HCT116 (cell line): ENCODE data around the gene CALU. TPM values are rescaled to one million over a fixed set of nuclear protein-coding genes. Genes with fewer than 3 reads are reported as not detected.

Source experiments
- ATAC-seq: fragments of 200-7000 bp; cut with Tn5 transposase; 2 replicates; pipeline ENCODE4 v1.9.1; 2020; ENCODE audit warnings: mild to moderate bottlenecking, moderate library complexity
- BruUV-seq: library from RNA; stranded (reverse); fragments of 400-500 nt; replicated peaks from 2 replicates; lab custom pipeline; 2021; lab: Mats Ljungman, UMichigan
- CTCF ChIA-PET: fragments of 300-600 bp; sonication (Branson Sonifier 250); formaldehyde crosslinking; loops from one replicate; lab custom pipeline; 2021; ENCODE audit warnings: antibody characterized with exemption; lab: Charles Lee
- POLR2A ChIA-PET: fragments of 300-600, 350-600 bp; sonication (Branson Sonifier 250); formaldehyde crosslinking; loops from one replicate; lab custom pipeline; 2021; ENCODE audit warnings: antibody characterized with exemption; lab: Charles Lee
- RAD21 ChIA-PET, 2 experiments: fragments of 300-600 bp; sonication (Branson Sonifier 250); formaldehyde crosslinking; loops; one replicate each; lab custom pipeline; 2023; ENCODE audit warnings: low total read pairs in 2 of 2; ENCODE audit not compliant: uncharacterized antibody in 2 of 2, unreplicated experiment in 2 of 2, low non-redundant PET in 1 of 2; lab: Charles Lee
- DNase-seq: peaks from one replicate; pipeline ENCODE4 v3.0.0-alpha.2; 2010; ENCODE audit warnings: low read depth, low spot score
- H2AFZ ChIP-seq: fragments of 200-600 bp; shearing (Covaris generic), sonication (generic); 2 replicates; pipeline ENCODE4 v1.6.1; 2017; ENCODE audit warnings: low read depth, mixed run types, mixed read lengths, antibody characterized with exemption, low read length; ENCODE audit not compliant: poor library complexity, severe bottlenecking
- H3K27ac ChIP-seq: 2 replicates; pipeline ENCODE4 v1.5.1; 2012; ENCODE audit warnings: low read depth, low read length
- H3K27me3 ChIP-seq: fragments of 200-600 bp; sonication (generic); 2 replicates; pipeline ENCODE4 v1.6.1; 2016; ENCODE audit warnings: mixed run types, low read length, mixed read lengths; ENCODE audit not compliant: insufficient read depth
- H3K36me3 ChIP-seq, 2 experiments: fragments of 200-500 bp in 1 of 2; fragments of 200-600 bp in 1 of 2; sonication (Bioruptor generic) in 1 of 2; sonication (generic) in 1 of 2; 2 replicates each; pipeline versions ENCODE4 v1.5.1 to v1.6.1; 2014 to 2016; ENCODE audit warnings: low read length in 2 of 2, inconsistent platforms in 1 of 2, mixed read lengths in 1 of 2, mixed run types in 1 of 2; ENCODE audit not compliant: insufficient read depth in 2 of 2, control insufficient read depth in 1 of 2
- H3K4me1 ChIP-seq, 2 experiments: fragments of 200-600 bp in 1 of 2; sonication (generic) in 1 of 2; 2 replicates each; pipeline versions ENCODE4 v1.5.1 to v1.6.1; 2012 to 2017; ENCODE audit warnings: low read length in 2 of 2, inconsistent platforms in 1 of 2, mild to moderate bottlenecking in 1 of 2, mixed read lengths in 1 of 2, mixed run types in 1 of 2, moderate library complexity in 1 of 2; ENCODE audit not compliant: insufficient read depth in 2 of 2, control insufficient read depth in 1 of 2
- H3K4me2 ChIP-seq: fragments of 200-600 bp; sonication (generic); 2 replicates; pipeline ENCODE4 v1.6.1; 2017; ENCODE audit warnings: mixed run types, low read length, mixed read lengths
- H3K4me3 ChIP-seq, 2 experiments: fragments of 200-600 bp in 1 of 2; sonication (generic) in 1 of 2; replicated peaks in 1 of 2; 2 replicates each; pipeline ENCODE4 v1.5.1; 2011 to 2016; ENCODE audit warnings: low read length in 2 of 2, control low read depth in 1 of 2, low read depth in 1 of 2, mild to moderate bottlenecking in 1 of 2, mixed read lengths in 1 of 2, mixed run types in 1 of 2
- H3K79me2 ChIP-seq: fragments of 200-600 bp; sonication (generic); 2 replicates; pipeline ENCODE4 v1.6.1; 2017; ENCODE audit warnings: mild to moderate bottlenecking, mixed run types, low read length, moderate library complexity, mixed read lengths; ENCODE audit not compliant: insufficient read depth
- H3K9ac ChIP-seq: fragments of 200-600 bp; sonication (generic); 2 replicates; pipeline ENCODE4 v1.6.1; 2016; ENCODE audit warnings: low read length, mixed read lengths
- H3K9me2 ChIP-seq: fragments of 200-600 bp; sonication (generic), shearing (Covaris generic); 2 replicates; pipeline ENCODE4 v1.6.1; 2017; ENCODE audit warnings: mixed run types, mild to moderate bottlenecking, moderate library complexity; ENCODE audit not compliant: insufficient read depth
- H3K9me3 ChIP-seq, 2 experiments: fragments of 200-500 bp in 1 of 2; fragments of 200-600 bp in 1 of 2; sonication (Bioruptor generic) in 1 of 2; sonication (generic) in 1 of 2; 2 replicates each; pipeline ENCODE4 v1.6.1; 2014 to 2017; ENCODE audit warnings: low read length in 2 of 2, mixed read lengths in 2 of 2, inconsistent platforms in 1 of 2, low read depth in 1 of 2, mild to moderate bottlenecking in 1 of 2, mixed run types in 1 of 2, moderate library complexity in 1 of 2; ENCODE audit not compliant: control insufficient read depth in 1 of 2, insufficient read depth in 1 of 2
- H4K20me1 ChIP-seq: fragments of 200-600 bp; sonication (generic), shearing (Covaris generic); 2 replicates; pipeline ENCODE4 v1.6.1; 2017; ENCODE audit warnings: mixed run types, mild to moderate bottlenecking, moderate library complexity; ENCODE audit not compliant: insufficient read depth
- CEBPB ChIP-seq: IDR thresholded peaks from 2 replicates; pipeline ENCODE4 v1.6.1; 2012; ENCODE audit warnings: low read depth
- CTCF ChIP-seq, 3 experiments: fragments of 200-600 bp in 1 of 3; sonication (generic) in 1 of 3; IDR thresholded peaks in 2 of 3; conservative IDR thresholded peaks in 1 of 3; 2 replicates each; pipeline ENCODE4 v1.5.1; 2012 to 2017; ENCODE audit warnings: low read depth in 2 of 3, low read length in 2 of 3, antibody characterized with exemption in 1 of 3, borderline replicate concordance in 1 of 3, control low read depth in 1 of 3, mild to moderate bottlenecking in 1 of 3, mixed read lengths in 1 of 3, mixed run types in 1 of 3, moderate library complexity in 1 of 3; ENCODE audit not compliant: insufficient read depth in 1 of 3
- EGR1 ChIP-seq: IDR thresholded peaks from 2 replicates; pipeline ENCODE4 v1.6.1; 2012; ENCODE audit warnings: low read depth
- POLR2AphosphoS5 ChIP-seq: IDR thresholded peaks from 2 replicates; pipeline ENCODE4 v1.6.1; 2011; ENCODE audit warnings: mild to moderate bottlenecking, low read depth, low read length, moderate library complexity
- RAD21 ChIP-seq: IDR thresholded peaks from 2 replicates; pipeline ENCODE4 v1.6.1; 2012; ENCODE audit warnings: low read depth, mild to moderate bottlenecking
- SIN3A ChIP-seq: IDR thresholded peaks from 2 replicates; pipeline ENCODE4 v1.6.1; 2012; ENCODE audit warnings: low read depth
- SRF ChIP-seq: IDR thresholded peaks from 2 replicates; pipeline ENCODE4 v1.6.1; 2012; ENCODE audit warnings: low read depth
- ZNF274 ChIP-seq: fragments of 200-500 bp; sonication (Bioruptor generic); IDR thresholded peaks from 2 replicates; pipeline ENCODE4 v1.6.1; 2014; ENCODE audit warnings: mild to moderate bottlenecking, low read depth, low read length, inconsistent platforms
- intact Hi-C: fragments of 100-400 bp; cut with micrococcal nuclease; formaldehyde crosslinking; loops from 2 replicates; pipeline ENCODE4 v1.10.0; 2022
- total RNA-seq: library from RNA; stranded (reverse); gene quantifications from one replicate; pipeline ENCODE4 v1.2.1, GENCODE V29; 2021; ENCODE audit not compliant: unreplicated experiment
- TF ChIP-seq, protein P1 (sequence below): IDR thresholded peaks from 2 replicates; pipeline ENCODE4 v1.6.1; 2012
- TF ChIP-seq, protein P2 (sequence below): IDR thresholded peaks from 2 replicates; pipeline ENCODE4 v1.6.1; 2012

The CALU gene
- total RNA-seq, 1 experiment from 2014 or later: 106 TPM

GRCh38 chr7:128804484-128804883 lies 65.3 kb downstream of the CALU start (continued):
- no peak for TF ChIP-seq POLR2AphosphoS5

DNA sequence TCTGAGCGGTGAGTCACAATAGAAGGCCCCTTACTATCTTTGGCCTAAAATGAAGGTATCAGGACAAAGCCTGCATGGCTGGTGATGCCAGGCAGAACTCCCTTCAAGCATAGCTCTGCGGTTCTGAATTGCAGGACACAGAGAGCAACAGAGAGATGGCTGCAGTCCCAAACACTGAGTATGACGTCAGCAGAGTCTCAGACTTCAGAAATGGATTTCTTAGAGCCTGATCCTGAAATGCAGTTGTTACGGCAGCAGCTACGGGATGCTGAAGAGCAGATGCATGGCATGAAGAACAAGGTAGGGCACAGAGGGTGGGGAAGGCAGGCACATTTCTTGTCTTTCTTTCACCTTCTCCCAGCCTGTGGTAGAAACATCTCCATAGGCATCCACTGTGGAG lies 66.1 kb downstream of the CALU start:
- Histone ChIP-seq H3K4me3 (no peak overlapping the region), H4K20me1 (no peaks in the 10 kb centered on the region)
- no peak for TF ChIP-seq CEBPB
- TF ChIP-seq SIN3A: no peak
- TF ChIP-seq ZNF274: no peak
- TF ChIP-seq, protein P1, sequence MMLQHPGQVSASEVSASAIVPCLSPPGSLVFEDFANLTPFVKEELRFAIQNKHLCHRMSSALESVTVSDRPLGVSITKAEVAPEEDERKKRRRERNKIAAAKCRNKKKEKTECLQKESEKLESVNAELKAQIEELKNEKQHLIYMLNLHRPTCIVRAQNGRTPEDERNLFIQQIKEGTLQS: no peak
- TF ChIP-seq, protein P2, sequence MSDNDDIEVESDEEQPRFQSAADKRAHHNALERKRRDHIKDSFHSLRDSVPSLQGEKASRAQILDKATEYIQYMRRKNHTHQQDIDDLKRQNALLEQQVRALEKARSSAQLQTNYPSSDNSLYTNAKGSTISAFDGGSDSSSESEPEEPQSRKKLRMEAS: no peak
- no peak for TF ChIP-seq SRF
- no peak for TF ChIP-seq RAD21
- no peak for TF ChIP-seq CTCF (IDR thresholded peaks at IDR 0.05 in 2 of 3, conservative IDR thresholded peaks at IDR 0.05 in 1 of 3; ENCODE audit: borderline replicate concordance in 1 of 3, insufficient read depth in 1 of 3, low read depth in 2 of 3, low read length in 2 of 3)
- no peak for TF ChIP-seq EGR1
- TF ChIP-seq, all 23 proteins: peak for 0
- ATAC-seq (no peak), DNase-seq (no peak)
- Histone ChIP-seq H3K9ac (no peak overlapping the region), H2AFZ (no peak overlapping the region), H3K4me1 (no peaks in the 10 kb centered on the region), H3K27ac (no peak overlapping the region), H3K9me2 (no peaks in the 10 kb centered on the region), H3K4me2 (no peak overlapping the region), H3K9me3 (no peaks in the 10 kb centered on the region), H3K27me3 (no peaks in the 10 kb centered on the region), H3K79me2 (no peaks in the 10 kb centered on the region), H3K36me3 (no peaks in the 10 kb centered on the region)
- ChIA-PET RAD21 (no interaction called here), POLR2A (no interaction called here), CTCF (no interaction called here)
- intact Hi-C loops: no loop called here
- BruUV-seq: no TSS peak
